A549 (cell line): ENCODE data around the gene SPIRE1. TPM values are rescaled to one million over a fixed set of nuclear protein-coding genes. Genes with fewer than 3 reads are reported as not detected.

Source experiments
- ATAC-seq, 2 experiments: fragments of 200-7000 bp in 1 of 2; fragments of >200 bp in 1 of 2; cut with Nextera tagmentation in 1 of 2; cut with Tn5 transposase in 1 of 2; 3 replicates each; pipeline versions ENCODE4 v1.8.0 to v1.9.1; 2018 to 2020; ENCODE audit warnings: mild to moderate bottlenecking in 1 of 2, moderate library complexity in 1 of 2
- CTCF ChIA-PET: fragments of 300-600 bp; sonication (Branson Sonifier 250); formaldehyde crosslinking; extraction: SDS; loops from one replicate; lab custom pipeline; 2021; ENCODE audit warnings: antibody characterized with exemption, inconsistent platforms; lab: Yijun Ruan, JAX
- POLR2A ChIA-PET: fragments of 350-600 bp; formaldehyde crosslinking; extraction: SDS; loops from one replicate; lab custom pipeline; 2021; ENCODE audit warnings: antibody characterized with exemption, inconsistent platforms; lab: Yijun Ruan, JAX
- DNase-seq, 2 experiments: peaks; one replicate each; pipeline versions ENCODE4 v3.0.0 to v3.0.0-alpha.2; 2011 to 2016; ENCODE audit warnings: low read depth in 1 of 2, low spot score in 1 of 2
- FAIRE-seq: peaks from 2 replicates; lab custom pipeline; 2011; peaks lifted over from hg19 to GRCh38; lab: Jason Lieb, UNC
- H3K27ac ChIP-seq, 2 experiments: fragments of >200 bp; sonication (Bioruptor Twin); formaldehyde crosslinking; 3 replicates each; pipeline ENCODE4 v1.5.1; 2016 to 2017
- H3K4me1 ChIP-seq: fragments of >200 bp; sonication (Bioruptor Twin); formaldehyde crosslinking; 3 replicates; pipeline ENCODE4 v1.6.1; 2016
- H3K4me2 ChIP-seq: fragments of >200 bp; sonication (Bioruptor Twin); formaldehyde crosslinking; 3 replicates; pipeline ENCODE4 v1.6.1; 2016
- H3K4me3 ChIP-seq: fragments of >200 bp; sonication (Bioruptor Twin); formaldehyde crosslinking; 3 replicates; pipeline ENCODE4 v1.5.1; 2016
- H3K9me3 ChIP-seq: fragments of >200 bp; sonication (Bioruptor Twin); formaldehyde crosslinking; 3 replicates; pipeline ENCODE4 v1.6.1; 2016
- ATOH8 ChIP-seq: fragments of 250-450 bp; sonication (Bioruptor Pico); IDR thresholded peaks from 2 replicates; pipeline ENCODE4 v1.5.0; 2020; ENCODE audit warnings: low read depth, mild to moderate bottlenecking, moderate library complexity
- CBX8 ChIP-seq: fragments of 200-600 bp; sonication (generic); IDR thresholded peaks from 2 replicates; pipeline ENCODE4 v1.6.1; 2016
- CEBPB ChIP-seq, 2 experiments: fragments of >200 bp in 1 of 2; sonication (Bioruptor Twin) in 1 of 2; formaldehyde crosslinking in 1 of 2; IDR thresholded peaks; 2 replicates each; pipeline ENCODE4 v1.6.1; 2012 to 2016
- CHD2 ChIP-seq: fragments of 150-350 bp; IDR thresholded peaks from 2 replicates; pipeline ENCODE4 v1.6.1; 2014; ENCODE audit warnings: low read length; ENCODE audit not compliant: partially characterized antibody
- FOSB ChIP-seq: fragments of 250-450 bp; sonication (Bioruptor Pico); IDR thresholded peaks from 2 replicates; pipeline ENCODE4 v1.5.0; 2020; ENCODE audit warnings: mild to moderate bottlenecking, moderate library complexity
- FOSL2 ChIP-seq, 2 experiments: fragments of 450-650 bp in 1 of 2; fragments of >200 bp in 1 of 2; sonication (Bioruptor Twin) in 1 of 2; formaldehyde crosslinking; IDR thresholded peaks; 2 replicates each; pipeline versions ENCODE4 v1.5.0 to v1.6.1; 2016 to 2020; ENCODE audit warnings: mild to moderate bottlenecking in 1 of 2, moderate library complexity in 1 of 2
- FOXS1 ChIP-seq: fragments of 250-450 bp; sonication (Bioruptor Pico); IDR thresholded peaks from 2 replicates; pipeline ENCODE4 v1.5.0; 2020; ENCODE audit warnings: mild to moderate bottlenecking, moderate library complexity
- GATA3 ChIP-seq: IDR thresholded peaks from 2 replicates; pipeline ENCODE4 v1.6.1; 2012; ENCODE audit warnings: borderline replicate concordance
- HDAC2 ChIP-seq: fragments of 200-600 bp; sonication (generic); IDR thresholded peaks from 2 replicates; pipeline ENCODE4 v1.6.1; 2016
- HEYL ChIP-seq: fragments of 250-450 bp; sonication (Bioruptor Pico); IDR thresholded peaks from 2 replicates; pipeline ENCODE4 v1.8.0; 2021; ENCODE audit warnings: mild to moderate bottlenecking, moderate library complexity
- HOXA7 ChIP-seq: fragments of 250-450 bp; sonication (Bioruptor Pico); IDR thresholded peaks from 2 replicates; pipeline ENCODE4 v1.5.0; 2020; ENCODE audit warnings: mild to moderate bottlenecking, moderate library complexity
- HOXB5 ChIP-seq: fragments of 250-450 bp; sonication (Bioruptor Pico); IDR thresholded peaks from 2 replicates; pipeline ENCODE4 v1.5.0; 2020; ENCODE audit warnings: mild to moderate bottlenecking, moderate library complexity
- JUN ChIP-seq, 2 experiments: fragments of >200 bp; sonication (Bioruptor Twin); formaldehyde crosslinking; IDR thresholded peaks; 2 replicates in 1 of 2; 3 replicates in 1 of 2; pipeline ENCODE4 v1.6.1; 2016 to 2017
- JUNB ChIP-seq: fragments of >200 bp; sonication (Bioruptor Twin); formaldehyde crosslinking; IDR thresholded peaks from 2 replicates; pipeline ENCODE4 v1.6.1; 2016
- MYC ChIP-seq: IDR thresholded peaks from 2 replicates; pipeline ENCODE4 v1.6.1; 2012; ENCODE audit warnings: mild to moderate bottlenecking, inconsistent platforms, low read length, improper control_type of control experiment, borderline replicate concordance
- NPAS2 ChIP-seq: fragments of 250-450 bp; sonication (Bioruptor Pico); IDR thresholded peaks from 2 replicates; pipeline ENCODE4 v1.8.0; 2022; ENCODE audit warnings: mild to moderate bottlenecking, moderate library complexity, borderline replicate concordance
- POLR2A ChIP-seq: IDR thresholded peaks from 2 replicates; pipeline ENCODE4 v1.6.1; 2012; ENCODE audit warnings: mild to moderate bottlenecking, low read length
- RARB ChIP-seq: fragments of 250-450 bp; sonication (Bioruptor Pico); IDR thresholded peaks from 2 replicates; pipeline ENCODE4 v1.8.0; 2021; ENCODE audit warnings: mild to moderate bottlenecking, moderate library complexity
- RCOR1 ChIP-seq: fragments of 150-350 bp; IDR thresholded peaks from 2 replicates; pipeline ENCODE4 v1.6.1; 2014; ENCODE audit warnings: antibody characterized with exemption, low read length, low read depth
- SMC3 ChIP-seq: fragments of >200 bp; sonication (Bioruptor Twin); formaldehyde crosslinking; IDR thresholded peaks from 3 replicates; pipeline ENCODE4 v1.6.1; 2018; ENCODE audit warnings: inconsistent platforms
- TFCP2L1 ChIP-seq: fragments of 250-450 bp; sonication (Bioruptor Pico); IDR thresholded peaks from 2 replicates; pipeline ENCODE4 v1.5.0; 2021; ENCODE audit warnings: mild to moderate bottlenecking
- ZFP36 ChIP-seq: fragments of 450-650 bp; IDR thresholded peaks from 2 replicates; pipeline ENCODE4 v1.6.1; 2014; ENCODE audit warnings: borderline replicate concordance; ENCODE audit not compliant: partially characterized antibody
- ZNF302 ChIP-seq: fragments of 250-450 bp; sonication (Bioruptor Pico); IDR thresholded peaks from 2 replicates; pipeline ENCODE4 v1.9.0; 2021; ENCODE audit warnings: inconsistent platforms, mild to moderate bottlenecking, moderate library complexity
- ZSCAN20 ChIP-seq: fragments of 250-450 bp; sonication (Bioruptor Pico); IDR thresholded peaks from 2 replicates; pipeline ENCODE4 v1.8.0; 2022; ENCODE audit warnings: mild to moderate bottlenecking, moderate library complexity
- WGBS: methylation state at CpG from one replicate; pipeline ENCODE4 v1.1.6; 2017; ENCODE audit errors: missing lambda C conversion rate; 5-methylcytosine and 5-hydroxymethylcytosine counted together
- polyA plus RNA-seq, 4 experiments: library from polyadenylated mRNA; depleted of rRNA in 3 of 4; stranded (reverse); fragments of >200 nt; fragmentation: RNase III in 1 of 4; extraction: RNeasy Plus Mini Kit Qiagen cat#74134 plus additional on column Dnase treatment in 1 of 4; gene quantifications; 2 replicates in 3 of 4; 3 replicates in 1 of 4; pipeline ENCODE4 v1.2.3, GENCODE V29; 2011 to 2017
- small RNA-seq, 6 experiments: library from RNA; depleted of rRNA; stranded (forward); fragments of <200 nt; gene quantifications; one replicate each; pipeline ENCODE3, GENCODE V24; 2012
- TF ChIP-seq, protein P1 (sequence below): IDR thresholded peaks from 2 replicates; pipeline ENCODE4 v1.6.1; 2012

The SPIRE1 gene
- polyA plus RNA-seq, 2 of the 4 experiments (the other 2 are of a cell fraction): 8.3 to 29.4 TPM

- DNase-seq (no peak), FAIRE-seq (no peak), ATAC-seq (no peak)
- ChIA-PET POLR2A (no interaction called here), CTCF (interaction anchor here (0.8 to 8.7 kb wide), 2 partner anchors 262 to 536 kb away, joined by 3 to 90 read pairs; partner anchors contain the start of gene SPIRE1)
- Histone ChIP-seq H3K4me2 (no peak overlapping the region), H3K9me3 (no peaks in the 10 kb centered on the region), H3K4me3 (no peak overlapping the region), H3K27ac (no peak overlapping the region), H3K4me1 (peaks cover 22% of the 10 kb centered on the region; the same call in 2 of the 3 replicates)
- 94% methylated on average over 6 of the region's 6 CpGs for WGBS
- no peak for TF ChIP-seq SMC3
- no peak for TF ChIP-seq CBX8
- TF ChIP-seq MYC: no peak
- no peak for TF ChIP-seq RARB
- TF ChIP-seq ZSCAN20 (CRISPR knock-in tag): no peak
- TF ChIP-seq HEYL (CRISPR knock-in tag): no peak
- no peak for TF ChIP-seq HOXA7 (CRISPR knock-in tag)
- TF ChIP-seq HOXB5 (CRISPR knock-in tag): no peak
- no peak for TF ChIP-seq TFCP2L1 (CRISPR knock-in tag)
- no peak for TF ChIP-seq ZFP36
- no peak for TF ChIP-seq HDAC2
- TF ChIP-seq CHD2: no peak
- TF ChIP-seq GATA3: no peak
- no peak for TF ChIP-seq RCOR1
- TF ChIP-seq POLR2A: no peak
- no peak for TF ChIP-seq FOXS1 (CRISPR knock-in tag)
- TF ChIP-seq FOSL2 (IDR thresholded peaks at IDR 0.05): no peak
- no peak for TF ChIP-seq FOSL2 (CRISPR knock-in tag; IDR thresholded peaks at IDR 0.05)
- TF ChIP-seq ATOH8 (CRISPR knock-in tag): no peak
- TF ChIP-seq, protein P1, sequence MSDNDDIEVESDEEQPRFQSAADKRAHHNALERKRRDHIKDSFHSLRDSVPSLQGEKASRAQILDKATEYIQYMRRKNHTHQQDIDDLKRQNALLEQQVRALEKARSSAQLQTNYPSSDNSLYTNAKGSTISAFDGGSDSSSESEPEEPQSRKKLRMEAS: no peak
- no peak for TF ChIP-seq FOSB (CRISPR knock-in tag)
- TF ChIP-seq, all 56 proteins: peak for 0
Observed at GRCh38 chr18:12397793-12398192, 260.1 kb downstream of the SPIRE1 start.

- POLR2A ChIA-PET: no interaction called here
- peaks cover 18% of the 10 kb centered on the region; the same call in 2 of the 3 replicates for H3K4me1 ChIP-seq
- H3K4me2 ChIP-seq: no peak overlapping the region
- 80% methylated on average over 9 of the region's 9 CpGs for WGBS
- no peak overlapping the region for H3K4me3 ChIP-seq
- DNase-seq (no peak), FAIRE-seq (no peak), ATAC-seq (no peak)
- H3K9me3 ChIP-seq: no peaks in the 10 kb centered on the region
- TF ChIP-seq ATOH8 (CRISPR knock-in tag) (no peak), FOSB (CRISPR knock-in tag) (no peak), ZNF302 (CRISPR knock-in tag) (no peak), JUNB (no peak), JUN (IDR thresholded peaks at IDR 0.05) (no peak), NPAS2 (CRISPR knock-in tag) (no peak), FOXS1 (CRISPR knock-in tag) (no peak), CEBPB (IDR thresholded peaks at IDR 0.05) (no peak), HOXB5 (CRISPR knock-in tag) (no peak)
- H3K27ac ChIP-seq: no peak overlapping the region
- CTCF ChIA-PET: interaction anchor here (8.7 kb wide), 1 partner anchor 262 kb away, joined by 90 read pairs; the partner anchor contains the start of gene SPIRE1
Observed at GRCh38 chr18:12397254-12397653, 260.7 kb downstream of the SPIRE1 start.

Small RNA genes within 50 kb of the gene (small RNA-seq; reads per million reads assigned to genes)
- 0 reads per million in 6 experiments for gene RNU7-129P

Other genes starting within 250 kb of the SPIRE1 start
- gene CEP76, start 44.6 kb upstream of the SPIRE1 start, polyA plus RNA-seq (2011; rRNA removed): 12.4 and 13.1 TPM in 2 replicates
- 7.8 to 7.9 TPM (median 7.9 TPM) in 3 replicates for gene CEP76, start 44.6 kb upstream of the SPIRE1 start, polyA plus RNA-seq (2017; fragmentation: RNase III; extraction: RNeasy Plus Mini Kit Qiagen cat#74134 plus additional on column Dnase treatment)
- gene PSMG2, start 44.9 kb upstream of the SPIRE1 start, polyA plus RNA-seq (2011; rRNA removed): 69.2 and 76.8 TPM in 2 replicates
- gene PSMG2, start 44.9 kb upstream of the SPIRE1 start, polyA plus RNA-seq (2017; fragmentation: RNase III; extraction: RNeasy Plus Mini Kit Qiagen cat#74134 plus additional on column Dnase treatment): 75.3 to 76.5 TPM (median 75.7 TPM) in 3 replicates
- gene PTPN2, start 226.1 kb upstream of the SPIRE1 start, polyA plus RNA-seq (2011; rRNA removed): 32.4 and 33.3 TPM in 2 replicates
- 22.9 to 25.3 TPM (median 23.0 TPM) in 3 replicates for gene PTPN2, start 226.1 kb upstream of the SPIRE1 start, polyA plus RNA-seq (2017; fragmentation: RNase III; extraction: RNeasy Plus Mini Kit Qiagen cat#74134 plus additional on column Dnase treatment)